Measurements from ENCODE around the gene EEF1G.
"Not testable (repeated sequence)": the region's sequence is repeated elsewhere in the genome, so short reads cannot be mapped to it uniquely, and the experiment has no call there.

Gene EEF1G

DNA sequence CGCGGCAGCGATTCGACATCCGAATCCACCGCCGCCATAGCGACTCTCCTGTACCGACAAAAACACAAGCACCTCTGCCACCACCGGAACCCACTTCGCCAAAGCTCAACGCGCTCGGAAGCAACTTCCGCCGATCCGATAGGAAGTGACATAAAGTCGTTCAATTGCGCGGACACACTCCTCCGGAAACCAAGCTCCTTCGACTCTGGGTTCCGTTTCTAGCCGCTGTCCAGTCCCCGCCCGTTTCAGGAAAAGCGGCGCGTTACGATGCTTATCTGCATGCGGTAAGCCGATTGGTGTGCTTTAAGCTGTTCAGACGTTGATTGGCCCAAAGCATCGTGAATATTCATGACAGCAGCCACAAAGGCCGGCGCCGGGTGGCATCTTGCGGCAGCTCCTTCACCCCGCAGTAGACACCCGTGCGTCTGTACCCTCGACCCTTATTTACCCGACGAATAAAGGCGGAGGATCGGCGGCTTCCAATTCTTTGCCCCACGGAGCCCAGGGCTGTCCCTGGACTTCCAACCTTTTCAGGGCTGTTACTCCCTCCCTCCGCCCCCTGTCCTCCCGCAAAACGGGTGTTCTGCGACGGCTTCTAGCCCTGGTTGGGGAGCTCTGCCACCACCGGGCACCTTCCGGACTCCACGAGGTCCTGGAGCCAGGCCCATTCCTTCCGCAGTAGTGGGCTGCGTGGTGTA is 17.9 kb upstream of the EEF1G start, which contains the start of gene TUT1:
Gene TUT1, minus strand, starts transcription at position 76 of the 698 bp plus-strand sequence. Its CDS starts 38 bp downstream, at position 38.
- H3K9ac ChIP-seq (ENCODE audit: low read length): peak within 1 kb of the TSS; percentile 87
- no peaks in the 10 kb centered on the region for H3K27me3 ChIP-seq (ENCODE audit: control insufficient read depth in 1 of 2, insufficient read depth in 2 of 2, low read length in 2 of 2)
- peaks cover 49% of the 10 kb centered on the region for H3K36me3 ChIP-seq (ENCODE audit: insufficient read depth, low read length)
- H3K4me1 ChIP-seq (ENCODE audit: insufficient read depth, low read length): peaks cover 15% of the 10 kb centered on the region
- H3K4me3 ChIP-seq (ENCODE audit: low read depth in 1 of 2, low read length in 2 of 2): peak within 1 kb of the TSS; percentile 78 to 90
- no peaks in the 10 kb centered on the region for H3K9me3 ChIP-seq (ENCODE audit: low read length)
- peak within 1 kb of the TSS; percentile 99 for H3K27ac ChIP-seq (ENCODE audit: low read depth, low read length)

DNA sequence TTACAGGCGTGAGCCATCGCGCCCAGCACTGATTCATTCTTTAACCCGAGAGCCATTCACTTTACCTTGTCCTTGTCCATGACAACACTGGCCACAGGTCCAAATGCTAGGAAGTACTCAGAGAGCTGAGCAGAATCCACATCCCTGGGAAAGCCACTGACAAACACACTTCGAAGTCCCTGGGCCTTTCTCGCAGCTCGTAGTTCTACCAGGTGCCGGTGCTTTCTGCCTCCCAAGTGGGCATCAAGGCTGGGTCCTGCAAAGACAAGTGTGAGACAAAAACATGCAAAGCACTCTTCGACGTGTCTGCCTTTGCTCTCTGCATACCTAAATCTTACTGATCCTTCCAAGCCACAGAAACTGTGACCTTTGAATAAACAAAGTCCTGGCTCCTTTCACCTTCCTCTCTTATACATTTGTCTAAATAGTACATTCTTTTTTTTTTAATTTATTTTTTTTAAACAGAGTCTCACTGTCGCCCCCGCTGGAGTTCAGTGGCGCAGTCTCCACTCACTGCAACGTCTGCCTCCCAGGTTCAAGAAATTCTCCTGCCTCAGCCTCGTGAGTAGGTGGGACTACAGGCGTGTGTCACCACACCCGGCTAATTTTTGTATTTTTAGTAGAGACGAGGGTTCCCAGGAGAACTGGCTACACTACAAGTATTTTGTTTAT is 15.4 kb upstream of the EEF1G start:
- H3K4me1 ChIP-seq (ENCODE audit: insufficient read depth, low read length): peaks cover 15% of the 10 kb centered on the region
- peaks cover 31% of the 10 kb centered on the region for H3K36me3 ChIP-seq (ENCODE audit: insufficient read depth, low read length)
- no peaks in the 10 kb centered on the region for H3K27me3 ChIP-seq (ENCODE audit: control insufficient read depth in 1 of 2, insufficient read depth in 2 of 2, low read length in 2 of 2)
- no peak overlapping the region for H3K27ac ChIP-seq (ENCODE audit: low read depth, low read length)
- H3K4me3 ChIP-seq (ENCODE audit: low read depth in 1 of 2, low read length in 2 of 2): no peak overlapping the region
- no peaks in the 10 kb centered on the region for H3K9me3 ChIP-seq (ENCODE audit: low read length)
- no peak overlapping the region for H3K9ac ChIP-seq (ENCODE audit: low read length)

DNA sequence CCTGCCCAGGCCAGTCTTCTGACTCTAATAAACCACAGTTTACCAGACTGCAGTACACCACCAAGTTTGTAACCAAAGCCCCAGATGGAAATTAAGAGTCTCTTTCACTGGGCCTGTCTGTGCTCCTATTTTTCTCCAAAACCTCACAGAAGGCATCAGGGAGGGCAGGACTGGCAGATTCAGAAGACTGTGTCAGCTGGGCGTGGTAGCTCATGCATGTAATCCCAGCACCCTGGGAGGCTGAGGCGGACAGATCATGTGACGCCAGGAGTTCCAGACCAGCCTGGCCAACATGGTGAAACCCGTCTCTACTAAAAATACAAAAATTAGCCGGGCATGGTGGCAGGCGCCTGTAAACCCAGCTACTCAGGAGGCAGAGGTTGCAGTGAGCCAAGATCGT is 11.7 kb upstream of the EEF1G start:
- H3K9ac ChIP-seq (ENCODE audit: low read length); H3K4me3 ChIP-seq (ENCODE audit: low read depth in 1 of 2, low read length in 2 of 2); H3K27ac ChIP-seq (ENCODE audit: low read depth, low read length); H3K4me1 ChIP-seq (ENCODE audit: insufficient read depth, low read length); H3K27me3 ChIP-seq (ENCODE audit: control insufficient read depth in 1 of 2, insufficient read depth in 2 of 2, low read length in 2 of 2); H3K9me3 ChIP-seq (ENCODE audit: low read length): not testable (repeated sequence)
- peaks cover 34% of the 10 kb centered on the region for H3K36me3 ChIP-seq (ENCODE audit: insufficient read depth, low read length)

DNA sequence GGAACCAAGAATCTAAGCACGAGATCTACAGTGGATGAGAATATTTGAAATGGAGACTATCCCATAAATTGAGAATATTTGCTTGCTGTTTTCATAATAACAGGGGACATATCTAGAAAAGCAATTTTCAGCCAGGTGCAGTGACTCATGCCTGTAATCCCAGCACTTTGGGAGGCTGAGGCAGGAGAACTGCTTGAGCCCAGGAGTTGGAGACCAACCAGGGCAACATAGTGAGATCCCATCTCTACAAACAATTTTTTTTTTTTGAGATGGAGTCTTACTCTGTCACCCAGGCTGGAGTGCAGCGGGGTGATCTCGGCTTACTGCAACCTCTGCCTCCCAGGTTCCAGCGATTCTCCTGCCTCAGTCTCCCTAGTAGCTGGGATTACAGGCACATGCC is 8.0 kb upstream of the EEF1G start:
- not testable (repeated sequence) for H3K4me3 ChIP-seq (ENCODE audit: low read depth in 1 of 2, low read length in 2 of 2); H3K27me3 ChIP-seq (ENCODE audit: control insufficient read depth in 1 of 2, insufficient read depth in 2 of 2, low read length in 2 of 2); H3K27ac ChIP-seq (ENCODE audit: low read depth, low read length); H3K9me3 ChIP-seq (ENCODE audit: low read length); H3K4me1 ChIP-seq (ENCODE audit: insufficient read depth, low read length); H3K9ac ChIP-seq (ENCODE audit: low read length)
- H3K36me3 ChIP-seq (ENCODE audit: insufficient read depth, low read length): peaks cover 36% of the 10 kb centered on the region

DNA sequence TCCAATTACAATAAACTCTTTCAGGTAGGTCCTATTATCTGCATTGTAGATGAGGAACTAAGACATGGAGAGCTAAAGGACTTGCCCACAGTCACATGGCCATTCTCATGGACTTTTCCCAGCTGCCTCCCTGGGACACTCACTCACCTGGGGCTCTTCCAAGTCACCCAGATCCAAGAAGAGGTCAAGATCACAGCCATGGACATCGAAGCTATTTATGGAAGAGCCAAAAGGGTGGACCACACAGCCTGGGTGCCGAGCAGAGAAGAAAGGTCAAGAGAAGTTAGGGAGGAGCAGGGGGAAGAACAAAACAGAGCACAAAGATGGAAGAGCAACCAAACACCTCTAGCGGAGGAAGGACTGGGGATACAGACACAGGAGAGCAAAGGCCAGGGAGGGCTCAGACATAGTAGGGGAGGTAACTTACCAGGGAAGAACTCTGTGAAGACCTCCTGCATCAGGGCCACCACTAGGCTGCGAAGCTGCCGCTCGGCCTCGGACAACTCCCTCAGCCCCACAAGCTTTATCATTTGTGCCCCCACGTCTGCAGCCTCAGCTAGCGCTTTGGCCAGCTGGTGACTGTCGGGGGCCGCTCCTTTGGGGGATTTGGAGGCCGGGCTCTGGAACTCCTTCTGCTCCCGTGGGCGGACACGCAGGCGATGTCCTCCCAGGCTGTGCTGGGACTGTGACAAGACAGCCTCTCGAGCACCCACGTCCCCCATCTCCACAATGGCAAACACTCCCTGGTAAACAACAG is 7.4 kb upstream of the EEF1G start:
- H3K4me1 ChIP-seq (ENCODE audit: insufficient read depth, low read length): no peaks in the 10 kb centered on the region
- no peaks in the 10 kb centered on the region for H3K27me3 ChIP-seq (ENCODE audit: control insufficient read depth in 1 of 2, insufficient read depth in 2 of 2, low read length in 2 of 2)
- no peak overlapping the region for H3K9ac ChIP-seq (ENCODE audit: low read length)
- no peak overlapping the region for H3K4me3 ChIP-seq (ENCODE audit: low read depth in 1 of 2, low read length in 2 of 2)
- no peaks in the 10 kb centered on the region for H3K9me3 ChIP-seq (ENCODE audit: low read length)
- H3K36me3 ChIP-seq (ENCODE audit: insufficient read depth, low read length): peaks cover 42% of the 10 kb centered on the region
- no peak overlapping the region for H3K27ac ChIP-seq (ENCODE audit: low read depth, low read length)

DNA sequence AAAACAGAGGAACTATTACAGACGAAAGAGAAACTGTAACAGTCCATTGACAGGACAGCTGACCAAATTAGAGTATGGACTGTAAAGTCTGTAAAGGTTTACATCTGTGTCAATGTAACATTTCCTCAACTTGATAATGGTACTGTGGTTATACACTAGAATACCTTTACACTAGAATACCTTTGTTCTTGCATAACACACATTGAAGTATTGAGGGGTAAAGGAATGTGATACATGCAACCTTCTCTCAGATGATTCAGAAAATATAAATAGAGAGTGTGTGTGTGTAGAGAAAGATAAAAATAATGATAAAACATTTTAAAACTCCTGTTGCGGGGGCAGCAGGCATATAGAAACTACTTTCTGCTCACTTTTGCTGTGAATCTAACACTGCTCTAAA is 5.6 kb upstream of the EEF1G start:
- Histone ChIP-seq H3K9ac (ENCODE audit: low read length) (no peak overlapping the region), H3K4me3 (ENCODE audit: low read depth in 1 of 2, low read length in 2 of 2) (no peak overlapping the region), H3K27me3 (ENCODE audit: control insufficient read depth in 1 of 2, insufficient read depth in 2 of 2, low read length in 2 of 2) (no peaks in the 10 kb centered on the region), H3K36me3 (ENCODE audit: insufficient read depth, low read length) (peaks cover 40% of the 10 kb centered on the region), H3K27ac (ENCODE audit: low read depth, low read length) (no peak overlapping the region), H3K4me1 (ENCODE audit: insufficient read depth, low read length) (peaks cover 12% of the 10 kb centered on the region), H3K9me3 (ENCODE audit: low read length) (no peaks in the 10 kb centered on the region)

DNA sequence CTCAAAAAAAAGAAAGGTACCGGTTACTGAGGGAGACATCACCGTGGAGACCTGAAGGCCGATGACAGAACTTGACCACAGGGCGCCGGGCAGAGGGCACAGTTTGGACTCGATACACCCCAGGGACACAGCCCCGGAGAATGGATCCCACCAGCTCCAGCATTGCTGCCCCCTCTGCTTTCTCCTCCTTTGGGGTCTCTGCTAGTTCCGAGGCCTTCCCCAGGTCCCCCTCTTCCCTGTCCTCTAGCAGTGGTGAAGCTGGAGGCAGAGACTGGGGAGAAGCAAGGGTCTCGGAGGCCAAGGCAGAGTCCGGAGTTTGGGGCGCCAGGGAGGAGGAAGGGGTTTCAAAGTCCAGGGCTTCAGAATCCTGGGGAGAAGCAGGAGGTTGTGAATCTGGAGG is 4.8 kb upstream of the EEF1G start:
- Histone ChIP-seq H3K27me3 (ENCODE audit: control insufficient read depth in 1 of 2, insufficient read depth in 2 of 2, low read length in 2 of 2) (no peaks in the 10 kb centered on the region), H3K36me3 (ENCODE audit: insufficient read depth, low read length) (peaks cover 39% of the 10 kb centered on the region), H3K4me1 (ENCODE audit: insufficient read depth, low read length) (peaks cover 12% of the 10 kb centered on the region), H3K27ac (ENCODE audit: low read depth, low read length) (no peak overlapping the region), H3K4me3 (ENCODE audit: low read depth in 1 of 2, low read length in 2 of 2) (no peak overlapping the region), H3K9me3 (ENCODE audit: low read length) (no peaks in the 10 kb centered on the region), H3K9ac (ENCODE audit: low read length) (no peak overlapping the region)

DNA sequence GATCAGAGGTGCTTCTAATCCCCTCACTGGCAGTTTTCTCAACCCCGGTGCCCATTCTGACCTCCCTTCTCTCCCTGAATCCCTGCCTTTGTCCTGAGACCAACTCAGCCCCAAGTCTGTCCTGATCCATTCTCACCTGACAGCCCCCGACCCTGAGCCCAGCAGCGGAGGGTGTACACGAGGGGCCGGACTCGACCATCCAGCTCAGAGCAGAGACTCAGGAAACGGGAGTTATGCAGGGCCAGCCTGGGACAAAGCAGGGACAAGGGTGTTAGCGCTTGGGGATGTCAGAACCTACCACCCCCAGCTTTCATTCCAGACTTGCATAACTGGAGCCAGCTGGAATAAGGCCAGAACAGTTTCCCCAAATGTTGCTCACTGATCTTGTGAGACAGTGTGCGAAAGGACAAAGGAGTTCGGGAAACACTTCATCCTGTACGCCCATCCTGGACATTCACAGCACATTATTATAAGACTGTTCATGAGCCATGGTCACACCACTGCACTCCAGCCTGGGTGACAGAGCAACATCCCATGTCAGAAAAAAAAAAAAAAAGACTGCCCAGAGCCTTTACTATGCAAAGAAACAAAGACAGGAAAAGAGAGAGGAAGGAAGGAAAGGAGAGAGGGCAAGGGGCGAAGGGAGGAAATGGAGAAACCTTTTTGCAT is 3.5 kb upstream of the EEF1G start:
- no peak overlapping the region for H3K9ac ChIP-seq (ENCODE audit: low read length)
- no peak overlapping the region for H3K4me3 ChIP-seq (ENCODE audit: low read depth in 1 of 2, low read length in 2 of 2)
- H3K27me3 ChIP-seq (ENCODE audit: control insufficient read depth in 1 of 2, insufficient read depth in 2 of 2, low read length in 2 of 2): no peaks in the 10 kb centered on the region
- peaks cover 38% of the 10 kb centered on the region for H3K36me3 ChIP-seq (ENCODE audit: insufficient read depth, low read length)
- no peak overlapping the region for H3K27ac ChIP-seq (ENCODE audit: low read depth, low read length)
- no peaks in the 10 kb centered on the region for H3K9me3 ChIP-seq (ENCODE audit: low read length)
- peaks cover 20% of the 10 kb centered on the region for H3K4me1 ChIP-seq (ENCODE audit: insufficient read depth, low read length)

DNA sequence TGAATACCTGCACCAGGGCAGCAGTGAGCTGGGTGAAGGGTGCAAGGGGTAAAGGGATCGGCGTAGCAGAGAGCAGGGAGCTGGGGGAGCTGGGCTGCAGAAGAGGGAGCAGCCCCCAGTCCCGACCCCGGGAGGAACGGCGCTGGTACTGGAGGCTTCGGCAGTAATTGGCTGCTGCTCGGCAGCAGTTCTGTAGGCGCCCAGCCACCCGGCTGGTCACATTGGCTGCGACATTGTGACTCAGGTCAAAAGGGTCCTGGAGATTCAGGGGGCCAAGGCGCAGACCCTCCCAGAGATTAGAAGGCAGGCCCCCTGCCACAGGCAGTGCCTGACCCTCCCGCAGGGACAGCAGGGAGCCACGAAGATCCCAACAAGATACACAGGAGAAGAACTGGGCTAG is 2.1 kb upstream of the EEF1G start:
- no peaks in the 10 kb centered on the region for H3K27me3 ChIP-seq (ENCODE audit: control insufficient read depth in 1 of 2, insufficient read depth in 2 of 2, low read length in 2 of 2)
- no peaks in the 10 kb centered on the region for H3K9me3 ChIP-seq (ENCODE audit: low read length)
- peak overlapping the region in 1 of 2 donors; percentile 96 for H3K4me3 ChIP-seq (ENCODE audit: low read depth in 1 of 2, low read length in 2 of 2)
- H3K4me1 ChIP-seq (ENCODE audit: insufficient read depth, low read length): peaks cover 23% of the 10 kb centered on the region
- H3K9ac ChIP-seq (ENCODE audit: low read length): no peak overlapping the region
- H3K27ac ChIP-seq (ENCODE audit: low read depth, low read length): no peak overlapping the region
- H3K36me3 ChIP-seq (ENCODE audit: insufficient read depth, low read length): peaks cover 44% of the 10 kb centered on the region

DNA sequence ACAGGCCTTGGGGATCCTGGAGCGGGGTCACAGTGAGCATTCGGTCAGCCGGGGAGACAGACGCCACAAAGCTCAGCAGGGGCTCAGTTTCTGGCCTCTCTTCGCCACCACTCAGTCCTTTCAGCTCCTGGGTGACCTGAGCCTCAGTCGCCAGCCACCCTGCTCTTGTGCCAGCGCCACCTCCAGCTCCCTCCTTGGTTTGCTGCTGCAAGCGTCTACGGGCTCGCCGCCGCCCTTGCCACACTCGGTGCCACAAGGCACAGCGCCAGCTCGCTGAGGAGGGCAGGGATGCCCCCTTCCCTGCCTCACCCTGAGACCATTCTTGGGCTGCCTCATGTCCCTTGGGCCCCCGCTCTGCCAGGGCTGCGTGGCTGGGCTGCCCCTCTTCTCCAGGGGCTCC is 1.5 kb upstream of the EEF1G start:
- Histone ChIP-seq H3K4me1 (ENCODE audit: insufficient read depth, low read length) (peaks cover 23% of the 10 kb centered on the region), H3K4me3 (ENCODE audit: low read depth in 1 of 2, low read length in 2 of 2) (peak overlapping the region; percentile 53 to 96), H3K9ac (ENCODE audit: low read length) (peak overlapping the region; percentile 79), H3K9me3 (ENCODE audit: low read length) (no peaks in the 10 kb centered on the region), H3K36me3 (ENCODE audit: insufficient read depth, low read length) (peaks cover 49% of the 10 kb centered on the region), H3K27me3 (ENCODE audit: control insufficient read depth in 1 of 2, insufficient read depth in 2 of 2, low read length in 2 of 2) (no peaks in the 10 kb centered on the region), H3K27ac (ENCODE audit: low read depth, low read length) (peak overlapping the region; percentile 94)

All from muscle layer of colon (tissue), 2 donors.